ENCODE data around the gene CYSLTR2.

CYSLTR2 gene, protein sequence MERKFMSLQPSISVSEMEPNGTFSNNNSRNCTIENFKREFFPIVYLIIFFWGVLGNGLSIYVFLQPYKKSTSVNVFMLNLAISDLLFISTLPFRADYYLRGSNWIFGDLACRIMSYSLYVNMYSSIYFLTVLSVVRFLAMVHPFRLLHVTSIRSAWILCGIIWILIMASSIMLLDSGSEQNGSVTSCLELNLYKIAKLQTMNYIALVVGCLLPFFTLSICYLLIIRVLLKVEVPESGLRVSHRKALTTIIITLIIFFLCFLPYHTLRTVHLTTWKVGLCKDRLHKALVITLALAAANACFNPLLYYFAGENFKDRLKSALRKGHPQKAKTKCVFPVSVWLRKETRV

GRCh38 chr13:48653472-48653939, at the start of gene CYSLTR2:
TSS of gene CYSLTR2 (plus strand) at chr13:48653929. CDS start at chr13:48706818, 52,889 bp downstream.
- Histone ChIP-seq H3K9me3 (ENCODE audit: severe bottlenecking) (no peaks in the 10 kb centered on the region), H3K27me3 (ENCODE audit: insufficient read depth, low read depth, severe bottlenecking) (no peaks in the 10 kb centered on the region), H3K36me3 (no peaks in the 10 kb centered on the region), H3K27ac (no peak within 1 kb of the TSS), H3K4me3 (ENCODE audit: low read depth, low read length) (no peak within 1 kb of the TSS)
- DNase-seq: no peak
- TF ChIP-seq, protein P1, sequence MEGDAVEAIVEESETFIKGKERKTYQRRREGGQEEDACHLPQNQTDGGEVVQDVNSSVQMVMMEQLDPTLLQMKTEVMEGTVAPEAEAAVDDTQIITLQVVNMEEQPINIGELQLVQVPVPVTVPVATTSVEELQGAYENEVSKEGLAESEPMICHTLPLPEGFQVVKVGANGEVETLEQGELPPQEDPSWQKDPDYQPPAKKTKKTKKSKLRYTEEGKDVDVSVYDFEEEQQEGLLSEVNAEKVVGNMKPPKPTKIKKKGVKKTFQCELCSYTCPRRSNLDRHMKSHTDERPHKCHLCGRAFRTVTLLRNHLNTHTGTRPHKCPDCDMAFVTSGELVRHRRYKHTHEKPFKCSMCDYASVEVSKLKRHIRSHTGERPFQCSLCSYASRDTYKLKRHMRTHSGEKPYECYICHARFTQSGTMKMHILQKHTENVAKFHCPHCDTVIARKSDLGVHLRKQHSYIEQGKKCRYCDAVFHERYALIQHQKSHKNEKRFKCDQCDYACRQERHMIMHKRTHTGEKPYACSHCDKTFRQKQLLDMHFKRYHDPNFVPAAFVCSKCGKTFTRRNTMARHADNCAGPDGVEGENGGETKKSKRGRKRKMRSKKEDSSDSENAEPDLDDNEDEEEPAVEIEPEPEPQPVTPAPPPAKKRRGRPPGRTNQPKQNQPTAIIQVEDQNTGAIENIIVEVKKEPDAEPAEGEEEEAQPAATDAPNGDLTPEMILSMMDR (IDR thresholded peaks at IDR 0.05; ENCODE audit: low read depth, low read length): no peak

GRCh38 chr13:48615049-48615448, 38.7 kb upstream of the CYSLTR2 start:
- H3K9me3 ChIP-seq (ENCODE audit: severe bottlenecking): no peaks in the 10 kb centered on the region
- no peaks in the 10 kb centered on the region for H3K27me3 ChIP-seq (ENCODE audit: insufficient read depth, low read depth, severe bottlenecking)
- H3K36me3 ChIP-seq: no peaks in the 10 kb centered on the region
- TF ChIP-seq, protein P1 (IDR thresholded peaks at IDR 0.05; ENCODE audit: low read depth, low read length): no peak
- DNase-seq: no peak
- H3K4me3 ChIP-seq (ENCODE audit: low read depth, low read length): no peak overlapping the region
- H3K27ac ChIP-seq: no peak overlapping the region

DNA sequence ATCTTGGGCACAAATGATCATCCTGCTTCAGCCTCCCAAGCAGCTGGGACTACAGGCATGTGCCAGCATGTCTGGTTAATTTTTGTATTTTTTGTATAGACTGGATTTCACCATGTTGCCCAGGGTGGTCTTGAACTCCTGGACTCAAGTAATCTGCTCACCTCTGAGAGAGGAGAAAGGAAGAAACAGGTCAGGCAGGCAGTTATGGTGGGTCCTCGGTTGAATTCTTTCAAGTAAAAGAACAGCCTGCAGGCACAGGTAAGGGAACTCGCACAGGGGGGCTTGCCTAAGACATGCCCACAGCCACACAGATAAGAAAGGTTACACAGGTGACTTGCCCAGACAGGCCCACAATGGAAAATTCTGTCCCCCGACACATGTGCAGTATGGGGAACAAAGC, 34.8 kb upstream of the CYSLTR2 start:
- H3K27me3 ChIP-seq (ENCODE audit: insufficient read depth, low read depth, severe bottlenecking): no peaks in the 10 kb centered on the region

GRCh38 chr13:48621056-48621455, 32.7 kb upstream of the CYSLTR2 start:
- TF ChIP-seq, protein P1 (IDR thresholded peaks at IDR 0.05; ENCODE audit: low read depth, low read length): no peak
- Histone ChIP-seq H3K36me3 (no peaks in the 10 kb centered on the region), H3K27ac (no peak overlapping the region), H3K4me3 (ENCODE audit: low read depth, low read length) (no peak overlapping the region), H3K27me3 (ENCODE audit: insufficient read depth, low read depth, severe bottlenecking) (no peaks in the 10 kb centered on the region), H3K9me3 (ENCODE audit: severe bottlenecking) (no peaks in the 10 kb centered on the region)
- DNase-seq: no peak

More for the DNA sequence above, 34.8 kb upstream of the CYSLTR2 start:
- DNase-seq: no peak
- Histone ChIP-seq H3K27ac (no peak overlapping the region), H3K4me3 (ENCODE audit: low read depth, low read length) (no peak overlapping the region), H3K9me3 (ENCODE audit: severe bottlenecking) (no peaks in the 10 kb centered on the region), H3K36me3 (no peaks in the 10 kb centered on the region)
- TF ChIP-seq, protein P1 (IDR thresholded peaks at IDR 0.05; ENCODE audit: low read depth, low read length): no peak

GRCh38 chr13:48624016-48624415, 29.7 kb upstream of the CYSLTR2 start:
- TF ChIP-seq, protein P1 (IDR thresholded peaks at IDR 0.05; ENCODE audit: low read depth, low read length): no peak
- Histone ChIP-seq H3K4me3 (ENCODE audit: low read depth, low read length) (no peak overlapping the region), H3K9me3 (ENCODE audit: severe bottlenecking) (no peaks in the 10 kb centered on the region), H3K27me3 (ENCODE audit: insufficient read depth, low read depth, severe bottlenecking) (no peaks in the 10 kb centered on the region), H3K27ac (no peak overlapping the region), H3K36me3 (no peaks in the 10 kb centered on the region)
- no peak for DNase-seq

Data from WERI-Rb-1 (cell line).